Endothelial cell of umbilical vein (primary cell): Measurements from ENCODE around the gene NCS1. TPM values are rescaled to one million over a fixed set of nuclear protein-coding genes. Genes with fewer than 3 reads are reported as not detected.

Experiments used
- BruUV-seq: library from RNA; stranded (reverse); fragments of 400-500 nt; replicated peaks from 2 replicates; lab custom pipeline; 2021; lab: Mats Ljungman, UMichigan
- CTCF ChIA-PET: fragments of 300-600, 350-600 bp; sonication (Branson Sonifier 250); formaldehyde crosslinking; loops from one replicate; lab custom pipeline; 2021; ENCODE audit warnings: antibody characterized with exemption, inconsistent platforms; lab: Charles Lee
- POLR2A ChIA-PET: fragments of 300-600, 350-600 bp; sonication (Branson Sonifier 250); formaldehyde crosslinking; loops from one replicate; lab custom pipeline; 2021; ENCODE audit warnings: antibody characterized with exemption, inconsistent platforms; lab: Charles Lee
- DNase-seq: peaks from one replicate; pipeline ENCODE4 v3.0.0-alpha.2; 2011; ENCODE audit warnings: low read depth, low spot score
- FAIRE-seq: peaks from 2 replicates; lab custom pipeline; 2011; peaks lifted over from hg19 to GRCh38; lab: Jason Lieb, UNC
- H2AFZ ChIP-seq: 2 replicates; pipeline ENCODE4 v1.6.0; 2012; ENCODE audit warnings: low read depth, low read length, control low read depth, inconsistent platforms
- H3K27ac ChIP-seq: 2 replicates; pipeline ENCODE4 v1.5.1; 2011; ENCODE audit warnings: low read depth, mild to moderate bottlenecking, control low read depth, low read length, moderate library complexity; ENCODE audit not compliant: insufficient read depth
- H3K27me3 ChIP-seq, 2 experiments: 2 replicates each; pipeline versions ENCODE4 v1.6.0 to v1.6.1; 2011; ENCODE audit warnings: low read length in 2 of 2, mixed read lengths in 1 of 2; ENCODE audit not compliant: control insufficient read depth in 2 of 2, insufficient read depth in 2 of 2
- H3K36me3 ChIP-seq, 2 experiments: 2 replicates in 1 of 2; 3 replicates in 1 of 2; pipeline ENCODE4 v1.5.1; 2011; ENCODE audit warnings: low read length in 2 of 2, mild to moderate bottlenecking in 1 of 2, moderate library complexity in 1 of 2; ENCODE audit not compliant: control insufficient read depth in 2 of 2, insufficient read depth in 2 of 2; ENCODE audit errors: extremely low read depth in 1 of 2
- H3K4me1 ChIP-seq: 3 replicates; pipeline ENCODE4 v1.5.1; 2011; ENCODE audit warnings: mild to moderate bottlenecking, low read length; ENCODE audit not compliant: control insufficient read depth, insufficient read depth; ENCODE audit errors: extremely low read depth
- H3K4me2 ChIP-seq: 2 replicates; pipeline ENCODE4 v1.6.1; 2011; ENCODE audit warnings: low read length, control low read depth, mixed read lengths; ENCODE audit not compliant: insufficient read depth
- H3K4me3 ChIP-seq, 3 experiments: fragments of 200-600 bp in 1 of 3; sonication (generic), shearing (Covaris generic) in 1 of 3; replicated peaks in 1 of 3; 2 replicates each; pipeline ENCODE4 v1.5.1; 2011 to 2016; ENCODE audit warnings: control low read depth in 3 of 3, low read length in 3 of 3, mild to moderate bottlenecking in 2 of 3, inconsistent platforms in 1 of 3, low read depth in 1 of 3, moderate library complexity in 1 of 3; ENCODE audit not compliant: insufficient read depth in 1 of 3
- H3K79me2 ChIP-seq: 2 replicates; pipeline ENCODE4 v1.6.0; 2012; ENCODE audit warnings: low read length, inconsistent platforms; ENCODE audit not compliant: control insufficient read depth, insufficient read depth
- H3K9ac ChIP-seq: replicated peaks from 2 replicates; pipeline ENCODE3; 2011; ENCODE audit warnings: low read length, control low read depth; ENCODE audit not compliant: insufficient read depth; ENCODE audit errors: extremely low read depth
- H3K9me1 ChIP-seq: replicated peaks from 3 replicates; pipeline ENCODE4 v1.6.0; 2011; ENCODE audit warnings: mild to moderate bottlenecking, low read length; ENCODE audit not compliant: control insufficient read depth, insufficient read depth; ENCODE audit errors: extremely low read depth
- H3K9me3 ChIP-seq: replicated peaks from 2 replicates; pipeline ENCODE4 v1.5.1; 2012; ENCODE audit warnings: low read length, inconsistent platforms; ENCODE audit not compliant: control insufficient read depth, insufficient read depth
- H4K20me1 ChIP-seq: replicated peaks from 2 replicates; pipeline ENCODE3; 2011; ENCODE audit warnings: mild to moderate bottlenecking, low read length; ENCODE audit not compliant: control insufficient read depth, insufficient read depth; ENCODE audit errors: extremely low read depth
- EZH2 ChIP-seq: IDR thresholded peaks from 2 replicates; pipeline ENCODE4 v1.6.1; 2012; ENCODE audit warnings: borderline replicate concordance, low read depth, mild to moderate bottlenecking, moderate library complexity, low read length, inconsistent platforms; ENCODE audit not compliant: severe bottlenecking
- FOS ChIP-seq: IDR thresholded peaks from 2 replicates; pipeline ENCODE4 v1.6.1; 2011; ENCODE audit warnings: mild to moderate bottlenecking, low read length, moderate library complexity, borderline replicate concordance; ENCODE audit not compliant: insufficient read depth
- GATA2 ChIP-seq: IDR thresholded peaks from 2 replicates; pipeline ENCODE4 v1.7.0; 2011; ENCODE audit warnings: low read depth, mild to moderate bottlenecking, moderate library complexity, mixed read lengths, low read length; ENCODE audit not compliant: insufficient read length, insufficient read depth
- JUN ChIP-seq: IDR thresholded peaks from 2 replicates; pipeline ENCODE4 v1.6.1; 2011; ENCODE audit warnings: borderline replicate concordance, low read depth; ENCODE audit not compliant: insufficient read length, insufficient read depth
- MAX ChIP-seq: IDR thresholded peaks from 2 replicates; pipeline ENCODE4 v1.6.1; 2011; ENCODE audit not compliant: insufficient read depth, insufficient read length
- MYC ChIP-seq: IDR thresholded peaks from one replicate; pipeline ENCODE4 v1.6.1; 2011; ENCODE audit warnings: mild to moderate bottlenecking, low read depth, low read length
- POLR2A ChIP-seq: IDR thresholded peaks from 2 replicates; pipeline ENCODE4 v1.6.1; 2012; ENCODE audit warnings: low read depth, mild to moderate bottlenecking, control low read depth, low read length
- POLR2AphosphoS5 ChIP-seq: IDR thresholded peaks from 2 replicates; pipeline ENCODE4 v1.6.1; 2012; ENCODE audit warnings: low read depth, mild to moderate bottlenecking, control low read depth, low read length, moderate library complexity; ENCODE audit not compliant: insufficient read depth
- dilution Hi-C: fragments of 300-500 bp; cut with MboI; formaldehyde crosslinking; loops from one replicate; pipeline ENCODE4 v1.15.0; 2019; ENCODE audit warnings: low sequenced_read_pairs; ENCODE audit not compliant: extremely low pct_ligation_motif_present
- intact Hi-C: fragments of 100-400 bp; cut with micrococcal nuclease; formaldehyde crosslinking; loops from one replicate; pipeline ENCODE4 v1.10.0; 2022
- polyA plus RNA-seq, 4 experiments: library from polyadenylated mRNA; depleted of rRNA in 3 of 4; stranded (reverse) in 3 of 4; unstranded in 1 of 4; fragments of >200 nt; gene quantifications; 2 replicates each; pipeline versions ENCODE4 v1.2.1 to v1.2.3, GENCODE V29; 2011 to 2012; ENCODE audit warnings: missing spikeins in 1 of 4
- total RNA-seq: library from RNA; stranded (reverse); gene quantifications from 2 replicates; pipeline ENCODE4 v1.2.3, GENCODE V29; 2021
- TF ChIP-seq, protein P1 (sequence below), 2 donors: IDR thresholded peaks; 1 replicate in 1 of 2; 2 replicates in 1 of 2; pipeline ENCODE4 v1.5.1; 2011; ENCODE audit warnings: low read length in 2 of 2, mild to moderate bottlenecking in 2 of 2, moderate library complexity in 2 of 2, control low read depth in 1 of 2, inconsistent platforms in 1 of 2, low read depth in 1 of 2; ENCODE audit not compliant: insufficient read depth in 1 of 2; ENCODE audit errors: extremely low read depth in 1 of 2

The NCS1 gene
- total and polyA plus RNA-seq, 2 donors (not counting 3 experiments of a cell fraction or from before 2014, with no cell fraction given), result 53.6 to 77.4 TPM

- FAIRE-seq, result no peak
- no peak for TF ChIP-seq JUN
- no peak for TF ChIP-seq MYC
- no peak for TF ChIP-seq FOS
- TF ChIP-seq, protein P1, sequence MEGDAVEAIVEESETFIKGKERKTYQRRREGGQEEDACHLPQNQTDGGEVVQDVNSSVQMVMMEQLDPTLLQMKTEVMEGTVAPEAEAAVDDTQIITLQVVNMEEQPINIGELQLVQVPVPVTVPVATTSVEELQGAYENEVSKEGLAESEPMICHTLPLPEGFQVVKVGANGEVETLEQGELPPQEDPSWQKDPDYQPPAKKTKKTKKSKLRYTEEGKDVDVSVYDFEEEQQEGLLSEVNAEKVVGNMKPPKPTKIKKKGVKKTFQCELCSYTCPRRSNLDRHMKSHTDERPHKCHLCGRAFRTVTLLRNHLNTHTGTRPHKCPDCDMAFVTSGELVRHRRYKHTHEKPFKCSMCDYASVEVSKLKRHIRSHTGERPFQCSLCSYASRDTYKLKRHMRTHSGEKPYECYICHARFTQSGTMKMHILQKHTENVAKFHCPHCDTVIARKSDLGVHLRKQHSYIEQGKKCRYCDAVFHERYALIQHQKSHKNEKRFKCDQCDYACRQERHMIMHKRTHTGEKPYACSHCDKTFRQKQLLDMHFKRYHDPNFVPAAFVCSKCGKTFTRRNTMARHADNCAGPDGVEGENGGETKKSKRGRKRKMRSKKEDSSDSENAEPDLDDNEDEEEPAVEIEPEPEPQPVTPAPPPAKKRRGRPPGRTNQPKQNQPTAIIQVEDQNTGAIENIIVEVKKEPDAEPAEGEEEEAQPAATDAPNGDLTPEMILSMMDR (IDR thresholded peaks at IDR 0.05; ENCODE audit: extremely low read depth in 1 of 2, insufficient read depth in 1 of 2, low read depth in 1 of 2, low read length in 2 of 2), result no peak
- TF ChIP-seq POLR2AphosphoS5, result no peak
- no peak for TF ChIP-seq EZH2
- TF ChIP-seq MAX, result no peak
- TF ChIP-seq POLR2A, result no peak
- TF ChIP-seq GATA2, result no peak
- BruUV-seq, result no TSS peak
- Histone ChIP-seq H3K27ac (no peak overlapping the region), H3K4me2 (no peak overlapping the region), H3K27me3 (no peaks in the 10 kb centered on the region), H3K79me2 (peaks cover 5% of the 10 kb centered on the region), H3K36me3 (no peaks in the 10 kb centered on the region), H4K20me1 (no peaks in the 10 kb centered on the region), H3K4me3 (no peak overlapping the region), H3K4me1 (peaks cover 3% of the 10 kb centered on the region), H2AFZ (no peak overlapping the region), H3K9me1 (no peaks in the 10 kb centered on the region), H3K9me3 (no peaks in the 10 kb centered on the region), H3K9ac (no peak overlapping the region)
- dilution Hi-C loops, result no loop called here
- ChIA-PET POLR2A (no interaction called here), CTCF (interaction anchor here (1.5 kb wide), 1 partner anchor 34 kb away, joined by 6 read pairs; no protein-coding TSS in a partner anchor)
- DNase-seq, result no peak
- intact Hi-C loops, result no loop called here
Observed at GRCh38 chr9:130201974-130202373, 29.8 kb downstream of the NCS1 start.
